ENCODE data around the gene AMZ1. TPM values are rescaled to one million over a fixed set of nuclear protein-coding genes. Genes with fewer than 3 reads are reported as not detected.
A peak's percentile ranks its signal among the peaks of the same experiment; 100 is the strongest.

AMZ1 gene
- total and polyA plus RNA-seq, 10 of the 15 experiments (the other 5 are each of a cell fraction or from before 2014, with no cell fraction given): 0.02 to 2.0 (median 0.69) TPM

GRCh38 chr7:2640846-2641316 lies 47.1 kb upstream of the AMZ1 start:
- WGBS (ENCODE audit: insufficient coverage, insufficient replicate concordance, low lambda C conversion rate, missing lambda C conversion rate): 63% methylated on average over 8 of the region's 9 CpGs
- peaks cover 9% of the 10 kb centered on the region for H3K79me2 ChIP-seq (ENCODE audit: control insufficient read depth, insufficient read depth, low read length)
- H3K36me3 ChIP-seq (ENCODE audit: control insufficient read depth in 2 of 2, insufficient read depth in 2 of 2, low read length in 1 of 2): no peaks in the 10 kb centered on the region; a peak in 2 of 4 replicates
- ChIA-PET RAD21 (ENCODE audit: unreplicated experiment) (no interaction called here), SMC1A (ENCODE audit: uncharacterized antibody, unreplicated experiment) (no interaction called here), CTCF (interaction anchor here (1.2 to 1.8 kb wide), 2 partner anchors 70 to 189 kb away, joined by 3 to 4 read pairs; no protein-coding TSS in a partner anchor), POLR2A (interaction anchor here (2.9 kb wide), 1 partner anchor 7 kb away, joined by 8 read pairs; no protein-coding TSS in a partner anchor)
- H3K4me3 ChIP-seq: no peak overlapping the region
- DNase-seq (ENCODE audit: low read depth, low spot score): no peak
- H2AFZ ChIP-seq (ENCODE audit: control insufficient read depth, low read depth, low read length): no peak overlapping the region
- FAIRE-seq: no peak
- TF ChIP-seq RELA (IDR thresholded peaks at IDR 0.05; ENCODE audit: borderline replicate concordance, partially characterized antibody): no peak
- no peak for TF ChIP-seq EP300 (IDR thresholded peaks at IDR 0.05; ENCODE audit: borderline replicate concordance in 1 of 2, control insufficient read depth in 1 of 2, low read depth in 2 of 2, low read length in 2 of 2)
- 0 out of 2 replicates have a peak, but pooled peaks have one; percentile 2 for TF ChIP-seq LARP7 (IDR thresholded peaks at IDR 0.05)
- H3K4me2 ChIP-seq (ENCODE audit: control insufficient read depth, insufficient read depth): no peak overlapping the region
- in situ Hi-C loops (cut with MboI) (no loop called here), intact Hi-C loops (cut with micrococcal nuclease; ENCODE audit: unreplicated experiment) (no loop called here)
- peaks cover 40% of the 10 kb centered on the region for H3K4me1 ChIP-seq (ENCODE audit: control insufficient read depth, insufficient read depth, low read length)
- no peaks in the 10 kb centered on the region for H3K9me3 ChIP-seq (replicated peaks; ENCODE audit: control insufficient read depth, insufficient read depth, low read length)
- no peaks in the 10 kb centered on the region for H4K20me1 ChIP-seq (ENCODE audit: control insufficient read depth, insufficient read depth)
- ATAC-seq: peak; percentile 13
- H3K27ac ChIP-seq (ENCODE audit: control insufficient read depth, insufficient read depth): no peak overlapping the region
- H3K9ac ChIP-seq (ENCODE audit: control insufficient read depth, insufficient read depth, low read length): no peak overlapping the region
- no TSS peak for BruUV-seq (replicated peaks)
- H3K27me3 ChIP-seq (replicated peaks in 1 of 2; ENCODE audit: control insufficient read depth in 2 of 2, insufficient read depth in 2 of 2, low read length in 1 of 2): no peaks in the 10 kb centered on the region

GRCh38 chr7:2641406-2642393 lies 46.3 kb upstream of the AMZ1 start:
- ChIA-PET SMC1A (ENCODE audit: uncharacterized antibody, unreplicated experiment) (interaction anchor here (0.8 to 4.0 kb wide), 2 partner anchors 39 to 68 kb away, joined by 3 to 17 read pairs; no protein-coding TSS in a partner anchor), POLR2A (interaction anchor here (0.7 to 2.9 kb wide), 2 partner anchors 8 to 232 kb away, joined by 3 to 8 read pairs; no protein-coding TSS in a partner anchor), CTCF (interaction anchor here (0.9 to 4.1 kb wide), 10 partner anchors 9 to 190 kb away, joined by 3 to 26 read pairs (median 4); partner anchors contain the start of gene TTYH3), RAD21 (ENCODE audit: unreplicated experiment) (interaction anchor here (0.7 to 1.7 kb wide), 3 partner anchors 57 to 141 kb away, joined by 3 to 4 read pairs (median 3); no protein-coding TSS in a partner anchor)
- no peak overlapping the region; the same call in 1 of the 2 replicates for H2AFZ ChIP-seq (ENCODE audit: control insufficient read depth, low read depth, low read length)
- H3K27me3 ChIP-seq (replicated peaks in 1 of 2; ENCODE audit: control insufficient read depth in 2 of 2, insufficient read depth in 2 of 2, low read length in 1 of 2): no peaks in the 10 kb centered on the region
- BruUV-seq (replicated peaks): no TSS peak
- DNase-seq (ENCODE audit: low read depth, low spot score) (peak; percentile 47), FAIRE-seq (peak; percentile 85), ATAC-seq (peak; percentile 64)
- no peak overlapping the region for H3K9ac ChIP-seq (ENCODE audit: control insufficient read depth, insufficient read depth, low read length)
- no peaks in the 10 kb centered on the region for H4K20me1 ChIP-seq (ENCODE audit: control insufficient read depth, insufficient read depth)
- peak overlapping the region; percentile 49 for H3K4me2 ChIP-seq (ENCODE audit: control insufficient read depth, insufficient read depth)
- no peaks in the 10 kb centered on the region for H3K9me3 ChIP-seq (replicated peaks; ENCODE audit: control insufficient read depth, insufficient read depth, low read length)
- intact Hi-C loops (cut with micrococcal nuclease; ENCODE audit: unreplicated experiment) (no loop called here), in situ Hi-C loops (cut with MboI) (no loop called here)
- H3K4me1 ChIP-seq (ENCODE audit: control insufficient read depth, insufficient read depth, low read length): peaks cover 40% of the 10 kb centered on the region
- H3K79me2 ChIP-seq (ENCODE audit: control insufficient read depth, insufficient read depth, low read length): peaks cover 9% of the 10 kb centered on the region
- H3K27ac ChIP-seq (ENCODE audit: control insufficient read depth, insufficient read depth): peak overlapping the region; percentile 57
- WGBS (ENCODE audit: insufficient coverage, insufficient replicate concordance, low lambda C conversion rate, missing lambda C conversion rate): 42% methylated on average over 35 of the region's 39 CpGs
- H3K36me3 ChIP-seq (ENCODE audit: control insufficient read depth in 2 of 2, insufficient read depth in 2 of 2, low read length in 1 of 2): no peaks in the 10 kb centered on the region; a peak in 2 of 4 replicates
- peak overlapping the region; percentile 12; the same call in 1 of the 2 replicates for H3K4me3 ChIP-seq
- TF ChIP-seq RAD51 (IDR thresholded peaks at IDR 0.05) (no peak), CREM (IDR thresholded peaks at IDR 0.05; ENCODE audit: low read depth) (peak; percentile 92), JUND (IDR thresholded peaks at IDR 0.05; ENCODE audit: low read depth, low read length) (no peak), CBX3 (IDR thresholded peaks at IDR 0.05; ENCODE audit: borderline replicate concordance, low read depth) (no peak), ATF2 (IDR thresholded peaks at IDR 0.05; ENCODE audit: low read length) (no peak), EZH2 (IDR thresholded peaks at IDR 0.05; ENCODE audit: borderline replicate concordance, control insufficient read depth, low read depth, low read length) (no peak), HDAC2 (IDR thresholded peaks at IDR 0.05) (no peak), PML (IDR thresholded peaks at IDR 0.05; ENCODE audit: low read length) (no peak), RCOR1 (conservative IDR thresholded peaks at IDR 0.05; ENCODE audit: low read depth, low read length) (no peak), SMARCA5 (IDR thresholded peaks at IDR 0.05) (no peak), CHD4 (IDR thresholded peaks at IDR 0.05) (no peak), BHLHE40 (IDR thresholded peaks at IDR 0.05; ENCODE audit: borderline replicate concordance in 1 of 2, low read depth in 2 of 2, low read length in 1 of 2) (peak; percentile 74 to 85; a peak in 3 of 4 replicates)

Data from GM12878 (cell line).